Keratinocyte (primary cell): ENCODE data around the gene BCAS3.

Experiments used
- EZH2 ChIP-seq: IDR thresholded peaks from one replicate; pipeline ENCODE4 v1.6.1; 2012; ENCODE audit warnings: inconsistent platforms, mild to moderate bottlenecking, low read length, moderate library complexity
- TF ChIP-seq, protein P1 (sequence below), 3 experiments: IDR thresholded peaks in 1 of 3; conservative IDR thresholded peaks in 1 of 3; optimal IDR thresholded peaks in 1 of 3; 2 replicates in 2 of 3; 3 replicates in 1 of 3; pipeline versions ENCODE3 to v1.5.1; 2011; ENCODE audit warnings: low read length in 3 of 3, mild to moderate bottlenecking in 3 of 3, moderate library complexity in 2 of 3, control low read depth in 1 of 3, inconsistent platforms in 1 of 3; ENCODE audit not compliant: insufficient read depth in 2 of 3; ENCODE audit errors: extremely low read depth in 1 of 3

DNA sequence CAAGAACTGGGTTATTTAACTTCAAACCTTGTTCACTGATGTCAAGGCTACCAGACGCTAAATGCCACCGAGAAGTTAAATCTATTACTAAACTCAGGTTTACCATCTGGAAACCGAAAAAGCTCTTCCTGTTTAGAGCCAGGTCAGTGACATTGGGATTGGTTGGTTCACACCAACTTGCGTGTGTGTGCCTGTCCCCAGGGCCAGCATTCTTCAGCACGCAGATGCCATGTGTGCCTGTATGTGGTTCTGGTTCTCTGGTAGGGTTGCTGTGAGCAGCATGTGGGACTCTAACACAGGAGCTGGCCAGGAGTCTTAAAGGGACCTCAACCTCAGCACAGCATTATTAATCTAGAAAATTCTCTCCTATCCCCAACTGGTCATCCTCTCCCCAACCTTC, 703.9 kb downstream of the BCAS3 start:
- TF ChIP-seq, protein P1, sequence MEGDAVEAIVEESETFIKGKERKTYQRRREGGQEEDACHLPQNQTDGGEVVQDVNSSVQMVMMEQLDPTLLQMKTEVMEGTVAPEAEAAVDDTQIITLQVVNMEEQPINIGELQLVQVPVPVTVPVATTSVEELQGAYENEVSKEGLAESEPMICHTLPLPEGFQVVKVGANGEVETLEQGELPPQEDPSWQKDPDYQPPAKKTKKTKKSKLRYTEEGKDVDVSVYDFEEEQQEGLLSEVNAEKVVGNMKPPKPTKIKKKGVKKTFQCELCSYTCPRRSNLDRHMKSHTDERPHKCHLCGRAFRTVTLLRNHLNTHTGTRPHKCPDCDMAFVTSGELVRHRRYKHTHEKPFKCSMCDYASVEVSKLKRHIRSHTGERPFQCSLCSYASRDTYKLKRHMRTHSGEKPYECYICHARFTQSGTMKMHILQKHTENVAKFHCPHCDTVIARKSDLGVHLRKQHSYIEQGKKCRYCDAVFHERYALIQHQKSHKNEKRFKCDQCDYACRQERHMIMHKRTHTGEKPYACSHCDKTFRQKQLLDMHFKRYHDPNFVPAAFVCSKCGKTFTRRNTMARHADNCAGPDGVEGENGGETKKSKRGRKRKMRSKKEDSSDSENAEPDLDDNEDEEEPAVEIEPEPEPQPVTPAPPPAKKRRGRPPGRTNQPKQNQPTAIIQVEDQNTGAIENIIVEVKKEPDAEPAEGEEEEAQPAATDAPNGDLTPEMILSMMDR (optimal IDR thresholded peaks at IDR 0.05 in 1 of 3, IDR thresholded peaks at IDR 0.05 in 1 of 3, conservative IDR thresholded peaks at IDR 0.05 in 1 of 3; ENCODE audit: extremely low read depth in 1 of 3, insufficient read depth in 2 of 3, low read length in 3 of 3), result no peak
- no peak for TF ChIP-seq EZH2
